AG04449 (cell line): ENCODE measurements around the gene KBTBD3.

ENCODE experiments used
- CTCF ChIA-PET: fragments of 350-600 bp; formaldehyde crosslinking; extraction: SDS; loops from one replicate; lab custom pipeline; 2021; ENCODE audit warnings: antibody characterized with exemption; lab: Yijun Ruan, JAX
- POLR2A ChIA-PET: fragments of 400-600, 350-600 bp; formaldehyde crosslinking; extraction: SDS; loops from one replicate; lab custom pipeline; 2020; ENCODE audit warnings: antibody characterized with exemption, inconsistent platforms; lab: Yijun Ruan, JAX
- DNase-seq: peaks from one replicate; pipeline ENCODE4 v3.0.0-alpha.2; 2010; ENCODE audit warnings: low read depth, low spot score
- H3K4me3 ChIP-seq: 2 replicates; pipeline ENCODE4 v1.5.1; 2011; ENCODE audit warnings: low read depth, mild to moderate bottlenecking, control low read depth, low read length
- TF ChIP-seq, protein P1 (sequence below): IDR thresholded peaks from one replicate; pipeline ENCODE4 v1.5.1; 2011; ENCODE audit warnings: mild to moderate bottlenecking, moderate library complexity, low read length, control low read depth, inconsistent platforms; ENCODE audit not compliant: insufficient read depth; ENCODE audit errors: missing control alignments

The KBTBD3 gene

DNA sequence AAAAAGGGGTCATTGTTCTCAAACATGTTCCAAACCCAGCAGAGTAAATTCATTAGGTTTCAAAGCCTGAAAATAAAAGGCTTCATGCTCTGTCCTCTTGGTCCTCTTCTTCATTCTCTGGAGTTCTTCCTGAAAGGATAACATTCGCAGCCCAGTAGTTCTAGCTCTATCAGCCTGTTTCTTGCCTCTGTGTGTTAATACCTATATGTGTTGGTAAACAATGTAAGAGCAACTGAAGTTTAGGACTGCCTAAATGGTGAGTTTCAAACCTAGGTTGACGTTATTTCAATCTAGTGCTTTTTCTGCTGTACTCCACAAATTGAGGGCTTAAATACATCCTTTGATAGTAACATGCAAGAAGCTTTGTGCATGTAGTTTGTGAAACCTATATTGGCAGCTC, 9.7 kb upstream of the KBTBD3 start:
- CTCF ChIA-PET = interaction anchor here (0.7 to 2.6 kb wide), 6 partner anchors 8 to 499 kb away, joined by 3 to 10 read pairs (median 6); partner anchors contain the start of genes AASDHPPT and KBTBD3
- TF ChIP-seq, protein P1, sequence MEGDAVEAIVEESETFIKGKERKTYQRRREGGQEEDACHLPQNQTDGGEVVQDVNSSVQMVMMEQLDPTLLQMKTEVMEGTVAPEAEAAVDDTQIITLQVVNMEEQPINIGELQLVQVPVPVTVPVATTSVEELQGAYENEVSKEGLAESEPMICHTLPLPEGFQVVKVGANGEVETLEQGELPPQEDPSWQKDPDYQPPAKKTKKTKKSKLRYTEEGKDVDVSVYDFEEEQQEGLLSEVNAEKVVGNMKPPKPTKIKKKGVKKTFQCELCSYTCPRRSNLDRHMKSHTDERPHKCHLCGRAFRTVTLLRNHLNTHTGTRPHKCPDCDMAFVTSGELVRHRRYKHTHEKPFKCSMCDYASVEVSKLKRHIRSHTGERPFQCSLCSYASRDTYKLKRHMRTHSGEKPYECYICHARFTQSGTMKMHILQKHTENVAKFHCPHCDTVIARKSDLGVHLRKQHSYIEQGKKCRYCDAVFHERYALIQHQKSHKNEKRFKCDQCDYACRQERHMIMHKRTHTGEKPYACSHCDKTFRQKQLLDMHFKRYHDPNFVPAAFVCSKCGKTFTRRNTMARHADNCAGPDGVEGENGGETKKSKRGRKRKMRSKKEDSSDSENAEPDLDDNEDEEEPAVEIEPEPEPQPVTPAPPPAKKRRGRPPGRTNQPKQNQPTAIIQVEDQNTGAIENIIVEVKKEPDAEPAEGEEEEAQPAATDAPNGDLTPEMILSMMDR = no peak

DNA sequence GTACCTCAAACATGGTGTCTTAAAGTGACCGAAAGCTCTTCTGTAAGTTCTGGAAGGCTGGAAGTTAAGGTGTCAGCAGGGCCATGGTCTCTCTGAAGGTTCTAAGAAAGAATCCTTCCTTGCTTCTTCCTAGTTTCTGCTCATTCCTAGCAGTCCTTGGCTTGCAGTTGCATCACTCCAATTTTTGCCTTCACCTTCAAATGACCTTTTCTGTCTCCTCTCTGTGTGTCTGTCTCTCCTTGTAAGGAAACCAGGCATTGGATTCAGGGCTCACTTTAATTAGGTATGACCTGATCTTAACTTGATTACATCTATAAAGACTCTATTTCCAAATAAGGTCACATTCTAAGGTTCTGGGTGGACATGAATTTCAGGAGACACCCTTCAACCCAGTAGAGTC, 9.0 kb upstream of the KBTBD3 start:
- no peak for DNase-seq
- POLR2A ChIA-PET = no interaction called here
- CTCF ChIA-PET = interaction anchor here (1.0 to 2.6 kb wide), 6 partner anchors 7 to 47 kb away, joined by 3 to 10 read pairs (median 6); partner anchors contain the start of genes AASDHPPT and KBTBD3
- H3K4me3 ChIP-seq = no peak overlapping the region
- TF ChIP-seq, protein P1 = no peak

More for the DNA sequence above, 9.7 kb upstream of the KBTBD3 start:
- POLR2A ChIA-PET = no interaction called here
- DNase-seq = no peak
- no peak overlapping the region for H3K4me3 ChIP-seq

DNA sequence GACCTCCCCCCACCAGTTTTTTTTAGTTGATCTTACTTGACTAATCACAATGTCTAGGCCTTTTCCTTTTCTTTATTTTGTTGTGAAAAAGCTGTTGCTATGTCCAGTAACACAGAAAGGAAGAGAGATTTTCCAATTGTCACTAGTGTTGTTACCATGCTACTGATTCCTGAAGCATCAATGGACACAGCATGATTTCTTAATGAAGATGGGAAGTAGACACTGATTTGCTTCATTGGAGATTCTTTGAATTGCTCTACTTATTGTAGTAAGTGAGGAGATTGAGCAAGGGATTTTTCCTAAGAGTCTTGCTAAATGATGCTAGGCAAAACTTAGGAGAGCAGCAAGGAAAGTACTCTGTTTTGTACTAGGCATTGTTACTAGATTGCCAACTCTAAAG, 4.9 kb upstream of the KBTBD3 start:
- CTCF ChIA-PET = interaction anchor here (1.5 kb wide), 1 partner anchor 10 kb away, joined by 4 read pairs; no protein-coding TSS in a partner anchor
- POLR2A ChIA-PET = no interaction called here
- TF ChIP-seq, protein P1 = no peak

DNA sequence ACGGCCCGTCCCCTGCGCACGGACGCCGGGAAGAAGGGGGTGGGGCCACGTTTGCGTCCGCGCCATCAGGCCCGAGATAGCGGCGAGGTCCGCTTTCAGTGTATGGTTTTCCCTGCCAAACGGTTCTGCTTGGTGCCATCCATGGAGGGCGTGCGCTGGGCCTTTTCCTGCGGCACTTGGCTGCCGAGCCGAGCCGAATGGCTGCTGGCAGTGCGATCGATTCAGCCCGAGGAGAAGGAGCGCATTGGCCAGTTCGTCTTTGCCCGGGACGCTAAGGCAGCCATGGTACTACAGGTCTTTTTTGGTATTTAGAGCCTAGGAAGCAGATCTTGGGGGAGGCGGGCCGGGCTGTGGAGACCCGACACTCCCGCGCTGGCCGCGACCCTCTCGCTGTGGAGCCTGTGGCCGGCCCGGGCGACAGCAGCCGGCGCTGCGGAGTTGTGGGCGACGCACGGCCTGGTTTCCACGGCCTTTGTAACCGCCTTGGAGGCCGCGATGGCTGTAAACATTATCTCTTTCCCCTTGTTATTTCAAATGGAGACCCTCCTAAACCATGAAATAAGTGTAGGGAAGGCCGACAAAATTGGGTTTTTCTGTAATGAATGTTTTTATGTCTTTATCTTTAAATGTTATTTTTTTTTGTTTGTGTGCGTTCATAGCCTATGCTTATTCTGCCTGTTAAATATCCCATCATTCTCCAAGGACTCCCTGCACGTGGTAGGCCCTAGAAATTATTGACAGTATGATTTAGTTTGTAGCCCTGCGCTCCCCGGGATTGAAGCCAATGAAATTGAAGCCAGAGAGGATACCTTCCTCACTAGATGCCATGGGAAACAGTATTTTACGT, 685 bp upstream of the KBTBD3 start, which contains the start of gene AASDHPPT:
AASDHPPT (plus strand) TSS at position 54 of the 847 bp plus-strand sequence; CDS start at position 103, 49 bp downstream.
- ChIA-PET CTCF (interaction anchor here (1.0 to 2.6 kb wide), 3 partner anchors 9 to 57 kb away, joined by 3 to 10 read pairs (median 8); no protein-coding TSS in a partner anchor), POLR2A (no interaction called here)
- DNase-seq = no peak
- peak within 1 kb of the TSS; percentile 95 for H3K4me3 ChIP-seq
- TF ChIP-seq, protein P1 = no peak

More for the DNA sequence above, 4.9 kb upstream of the KBTBD3 start:
- DNase-seq = no peak
- H3K4me3 ChIP-seq = no peak overlapping the region

DNA sequence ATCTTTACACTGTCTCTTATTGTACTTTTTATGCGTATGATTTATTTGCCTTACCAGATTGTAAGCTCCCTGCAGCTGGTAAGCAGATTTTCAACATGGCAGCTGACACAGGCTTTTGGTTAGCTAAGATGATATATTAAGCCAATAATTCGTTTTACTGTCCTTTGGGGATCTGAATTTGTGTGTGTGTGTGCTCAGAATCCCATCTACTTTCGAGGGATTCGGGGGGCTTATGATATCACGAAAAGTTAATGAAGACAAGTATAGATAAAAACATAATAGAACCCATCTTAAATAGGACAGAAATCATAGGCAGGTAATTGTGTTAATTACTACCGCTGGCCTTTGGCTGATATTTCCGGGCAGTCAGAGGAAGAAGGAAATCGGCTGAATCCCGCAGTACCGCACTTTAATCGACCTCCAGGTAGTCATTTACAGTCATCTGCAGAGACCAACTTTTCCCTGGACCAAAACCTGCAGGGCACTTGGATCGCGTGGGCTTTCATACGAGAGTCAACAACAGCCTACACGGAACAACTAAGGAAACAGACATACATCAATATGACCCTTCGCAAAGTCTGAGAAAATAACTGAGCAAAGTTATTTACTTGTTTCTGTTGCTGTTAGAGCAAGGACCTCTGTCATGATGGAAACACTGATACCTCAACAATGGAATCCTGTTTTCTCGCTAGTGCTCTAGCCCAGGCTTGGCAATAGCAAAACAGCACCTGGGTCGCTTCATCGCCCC, 802 bp downstream of the KBTBD3 start:
- H3K4me3 ChIP-seq = peak overlapping the region; percentile 94
- TF ChIP-seq, protein P1 = no peak
- DNase-seq = no peak
- ChIA-PET POLR2A (no interaction called here), CTCF (interaction anchor here (1.0 to 2.6 kb wide), 2 partner anchors 11 to 56 kb away, joined by 3 to 10 read pairs; no protein-coding TSS in a partner anchor)
